NCI-H1417 (cell line): ENCODE measurements around the gene MGAT5.
A peak's percentile ranks its signal among the peaks of the same experiment; 100 is the strongest.
"Not testable (repeated sequence)": the region's sequence is repeated elsewhere in the genome, so short reads cannot be mapped to it uniquely, and the experiment has no call there.

Experiments used
- DNase-seq, 3 experiments: peaks; one replicate each; lab custom pipeline; 2025; lab: John Stamatoyannopoulos, UW

Gene MGAT5

DNA sequence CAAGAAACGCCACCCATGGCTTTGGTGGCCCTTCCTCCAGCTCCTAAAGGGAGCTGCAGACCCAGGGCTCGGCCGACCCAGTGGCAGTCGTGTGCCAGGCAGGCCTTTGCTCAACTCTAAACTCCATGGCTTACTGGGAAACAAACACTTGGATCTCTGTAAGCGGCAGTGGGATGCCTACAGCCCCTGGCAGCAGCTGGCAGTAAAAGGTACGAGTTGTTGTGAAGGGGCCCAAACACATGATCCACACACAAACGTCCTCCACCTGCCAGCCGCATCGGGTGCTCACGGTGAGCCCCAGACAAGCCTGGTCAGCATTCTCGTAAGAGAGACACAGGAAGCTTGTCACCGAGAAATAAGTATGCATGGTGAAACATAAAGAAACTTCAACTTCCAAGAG, 214.9 kb downstream of the MGAT5 start:
- DNase-seq, result no peak

DNA sequence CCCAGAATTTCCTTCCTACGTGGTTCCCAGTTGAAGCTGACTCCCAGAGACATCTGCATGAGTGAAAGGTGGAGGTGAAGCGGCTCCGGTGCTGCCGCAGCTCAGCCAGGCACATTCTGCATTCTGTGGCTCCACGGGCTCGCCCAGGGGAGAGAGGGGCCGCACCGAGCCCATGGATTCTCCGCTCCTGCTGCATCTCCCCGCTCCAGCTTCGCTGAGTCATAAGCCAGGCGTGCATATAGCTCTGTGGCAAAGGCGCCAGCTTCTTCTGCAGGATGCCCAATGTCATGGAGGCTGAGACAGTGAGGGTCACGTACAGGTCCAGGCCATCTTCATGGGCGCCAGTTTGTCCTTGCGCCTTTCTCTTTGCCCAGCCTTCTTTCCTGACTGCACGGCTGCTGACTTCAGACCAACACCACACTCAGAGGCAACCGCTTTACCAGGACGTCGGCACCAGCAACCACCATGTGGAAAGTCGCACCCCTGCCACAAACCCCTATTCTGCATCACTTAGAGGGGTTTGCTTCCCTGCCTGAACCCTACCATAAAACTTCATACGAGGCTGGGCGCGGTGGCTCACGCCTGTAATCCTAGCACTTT, 215.7 kb downstream of the MGAT5 start:
- DNase-seq, result no peak

DNA sequence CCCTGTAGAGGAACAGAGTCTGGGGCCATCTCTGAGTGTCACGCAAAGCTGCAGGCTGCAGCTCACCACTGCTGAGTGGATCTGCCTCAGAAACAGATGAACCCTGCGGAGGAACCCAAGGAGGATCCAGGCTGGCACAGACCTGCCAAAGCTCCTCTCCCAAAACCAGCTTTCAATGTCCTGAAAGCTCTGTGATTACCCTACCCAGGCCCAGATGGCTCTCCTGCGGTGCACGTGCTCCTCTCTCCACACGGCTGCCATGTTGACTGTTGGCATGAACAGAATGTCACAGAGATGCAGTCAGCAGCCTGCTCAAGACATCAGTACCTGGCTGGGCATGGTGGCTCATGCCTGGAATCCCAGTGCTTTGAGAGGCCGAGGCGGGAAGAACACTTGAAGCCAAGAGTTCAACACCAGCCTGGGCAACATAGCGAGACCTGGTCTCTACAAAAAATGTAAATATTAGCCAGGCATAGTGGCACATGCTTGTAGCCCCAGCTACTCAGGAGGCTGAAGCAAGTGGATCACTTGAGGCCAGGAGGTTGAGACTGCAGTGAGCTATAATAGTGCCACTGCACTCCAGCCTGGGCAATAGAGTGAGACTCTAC, 216.8 kb downstream of the MGAT5 start:
- no peak for DNase-seq

DNA sequence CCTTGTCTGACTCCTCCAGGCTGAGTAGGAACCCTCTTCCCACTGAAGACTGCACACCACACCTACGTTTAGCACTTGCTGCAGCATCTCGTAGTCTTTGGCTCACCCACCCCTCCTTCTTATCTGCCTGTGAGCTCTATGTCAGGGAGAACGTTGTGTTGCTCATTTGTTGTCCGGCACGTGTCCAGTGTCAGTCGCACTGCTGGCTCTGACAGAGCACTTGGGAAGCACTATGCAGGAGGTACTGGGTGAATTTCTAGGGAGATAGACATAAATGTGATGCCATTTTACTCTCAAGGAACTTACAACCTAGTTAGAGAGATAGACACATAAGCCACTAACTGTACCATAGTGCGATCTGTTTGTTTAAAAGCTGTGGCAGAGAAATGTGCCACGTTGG, 223.1 kb downstream of the MGAT5 start:
- not testable (repeated sequence) for DNase-seq

DNA sequence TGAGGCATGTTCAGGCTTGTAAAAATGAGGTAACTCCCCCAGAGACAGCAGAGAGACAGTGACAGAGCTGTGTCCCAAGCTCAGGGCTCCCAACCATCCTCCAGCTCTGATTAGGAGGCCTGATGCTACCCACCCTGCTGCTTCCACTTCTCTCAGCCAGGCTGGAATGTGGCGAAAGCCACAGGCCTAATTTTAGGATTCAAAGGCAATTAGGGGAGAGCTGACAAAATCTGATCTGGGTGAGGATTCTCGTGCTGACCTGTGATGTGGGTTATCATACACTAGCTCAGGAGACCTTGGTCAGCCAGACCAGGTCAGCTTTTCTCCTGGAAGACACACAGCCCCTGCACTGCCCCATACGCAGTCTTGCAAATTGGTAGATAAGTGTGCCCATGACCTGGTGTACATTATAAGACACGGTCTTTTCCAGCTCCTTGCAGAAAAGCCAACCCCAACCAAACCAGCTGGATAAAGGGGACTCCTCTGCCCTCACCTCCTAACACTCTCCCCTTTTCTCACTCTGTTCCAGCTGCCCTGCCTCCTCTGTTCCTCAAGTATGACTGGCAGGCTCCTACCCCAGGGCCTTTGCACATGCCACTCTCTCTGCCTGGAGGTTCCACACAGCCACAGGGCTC, 225.9 kb downstream of the MGAT5 start:
- DNase-seq, result no peak

DNA sequence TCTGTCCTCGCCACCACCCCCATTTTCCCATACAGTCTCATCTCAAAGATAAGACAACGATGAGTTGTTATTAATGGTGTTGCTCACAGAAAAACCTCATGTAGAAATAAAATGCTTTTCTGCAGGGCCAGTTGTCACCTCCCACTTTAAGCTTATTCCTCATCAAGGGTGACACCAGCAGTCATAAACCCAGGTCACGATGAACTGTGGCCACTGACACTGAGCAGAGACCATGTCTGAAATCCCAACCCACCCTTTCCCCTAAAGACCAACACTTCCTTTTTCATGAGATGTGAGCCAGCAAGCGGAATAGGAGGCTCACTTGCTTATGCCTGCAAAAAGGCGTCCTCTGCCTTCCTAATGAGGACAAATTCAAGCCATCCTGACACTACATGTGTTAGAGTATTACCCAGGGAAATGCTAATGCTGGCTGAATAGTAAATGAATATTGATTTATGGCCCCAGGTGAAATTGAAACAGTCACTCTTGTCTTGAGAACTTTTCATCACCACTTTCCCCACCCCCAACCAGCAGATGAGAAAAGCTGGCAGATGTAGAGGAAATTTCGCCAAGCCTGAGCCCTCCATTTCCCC, 228.4 kb downstream of the MGAT5 start:
- DNase-seq, result peak in 1 of 3 experiments; percentile 5

DNA sequence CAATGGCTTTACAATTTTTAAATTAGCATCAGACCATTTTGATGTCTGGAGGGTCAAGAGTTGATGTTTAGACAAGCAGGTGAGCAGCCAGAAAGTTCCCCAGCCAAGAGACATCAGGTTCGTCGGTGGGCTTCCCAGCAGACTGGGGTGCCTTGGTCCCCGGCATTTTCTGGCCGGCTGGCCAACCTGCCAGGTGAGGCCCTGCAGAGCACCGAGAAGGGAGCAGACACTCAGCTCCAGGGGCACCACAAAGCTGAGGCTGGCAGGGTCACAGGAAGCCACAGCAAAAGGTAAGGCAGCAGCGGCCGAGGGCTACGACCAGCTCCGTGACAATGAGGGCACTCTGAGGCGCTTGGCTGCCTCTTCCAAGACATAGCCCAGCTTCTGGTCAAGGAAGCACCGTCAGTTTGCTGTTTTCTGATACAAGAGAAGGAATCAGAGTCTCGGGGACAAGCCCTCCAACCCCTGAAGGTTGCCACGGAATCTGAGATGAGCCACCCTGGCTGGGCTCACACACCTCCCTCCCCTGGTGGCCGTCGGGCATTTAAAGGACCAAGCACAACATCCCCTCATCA, 229.0 kb downstream of the MGAT5 start:
- DNase-seq, result no peak

DNA sequence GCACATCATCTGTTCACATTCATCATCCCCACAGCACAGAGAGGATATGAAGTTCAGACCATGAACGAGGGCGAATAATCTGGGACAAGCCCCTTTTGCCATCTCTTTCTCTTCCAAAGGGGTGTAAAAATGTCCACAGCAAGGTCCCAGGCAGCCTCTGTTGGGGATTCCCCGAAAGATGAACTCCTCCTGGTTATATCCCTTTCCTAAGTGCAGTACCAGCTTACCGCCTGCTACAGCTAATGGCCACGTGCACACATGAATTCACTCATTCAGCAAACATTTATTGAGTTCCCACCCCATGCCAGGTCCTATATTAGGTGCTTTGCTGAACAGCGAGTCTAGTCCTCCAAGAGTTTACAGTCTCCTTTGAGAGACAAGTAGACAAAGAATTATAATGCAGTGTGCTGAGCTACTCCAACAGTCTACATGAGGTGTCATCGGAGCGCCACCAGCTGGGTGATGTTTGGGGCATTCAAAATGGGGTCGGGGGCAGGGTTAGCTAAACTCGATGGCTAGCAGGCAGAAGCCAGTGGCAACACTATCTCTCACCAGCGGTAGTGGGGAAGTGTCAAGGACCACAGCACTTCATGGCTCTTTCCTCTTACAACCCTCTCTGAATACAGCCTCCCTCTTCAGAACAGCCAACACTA, 236.0 kb downstream of the MGAT5 start:
- no peak for DNase-seq

DNA sequence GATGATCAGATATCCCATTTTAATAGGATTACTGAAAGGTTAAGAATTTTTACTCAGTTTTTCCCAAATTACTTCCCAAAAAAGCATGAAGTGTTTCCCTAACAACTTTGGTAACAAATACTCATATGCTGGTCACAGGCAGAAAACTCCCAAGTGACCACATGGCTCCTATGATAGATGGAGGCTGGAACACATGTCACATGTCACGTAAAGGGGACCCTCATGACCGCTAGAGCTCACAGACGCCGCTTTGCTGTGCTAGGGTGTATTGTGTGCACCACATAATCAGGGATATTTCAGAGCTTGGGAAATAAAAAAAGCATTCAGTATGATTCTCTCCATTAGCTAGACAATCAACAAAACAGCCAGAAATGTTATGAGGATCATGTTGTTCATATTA, 236.7 kb downstream of the MGAT5 start:
- no peak for DNase-seq

DNA sequence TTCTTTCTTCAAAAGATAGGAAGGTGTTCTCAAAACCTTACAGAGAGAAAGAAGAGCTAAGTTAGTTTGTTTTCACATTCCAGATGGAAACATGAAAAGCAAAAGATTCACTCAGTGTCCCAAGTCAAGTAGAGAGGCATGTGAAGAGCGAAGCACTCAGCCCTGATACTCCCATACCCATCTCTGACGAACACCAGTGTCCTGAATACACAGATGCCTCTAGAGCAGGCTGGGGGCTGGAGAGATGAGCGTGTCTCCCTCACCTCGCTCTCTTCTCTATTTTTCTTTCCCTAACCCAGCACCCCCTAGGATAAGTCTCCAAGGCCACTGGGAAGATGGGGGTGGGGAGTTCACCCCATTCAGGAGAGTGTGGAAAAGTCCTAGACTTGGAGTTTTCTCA, 237.2 kb downstream of the MGAT5 start:
- no peak for DNase-seq

DNA sequence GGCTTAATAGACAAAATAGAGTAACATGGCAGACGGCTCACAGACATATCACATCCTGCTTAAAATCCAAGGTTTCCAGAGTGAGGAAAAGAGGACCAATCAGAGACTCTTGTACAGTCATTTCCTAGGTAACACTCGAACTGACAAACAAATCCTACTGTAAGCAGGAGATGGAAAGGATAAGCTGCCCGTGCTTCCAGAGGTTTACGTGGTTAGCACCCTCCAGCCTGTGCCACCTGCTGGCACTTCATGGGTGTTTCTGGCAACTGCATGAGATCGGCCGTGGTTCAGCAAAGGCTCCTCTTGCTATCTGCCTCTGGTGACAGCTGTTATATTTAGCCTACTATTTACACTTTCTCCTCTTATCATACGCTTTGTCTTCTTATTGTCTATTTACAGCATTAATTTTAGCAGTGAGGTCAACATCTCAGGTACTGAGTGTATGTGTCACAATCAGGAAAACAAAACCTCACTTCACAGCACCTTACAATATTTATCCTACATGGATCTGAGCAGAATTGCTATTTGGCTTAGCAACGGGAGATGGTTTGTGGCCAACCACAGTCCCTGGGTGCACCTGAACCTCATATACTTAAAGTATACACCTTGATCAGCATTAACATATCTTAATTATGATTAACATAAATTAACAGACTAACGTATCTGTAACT, 238.0 kb downstream of the MGAT5 start:
- DNase-seq, result peak; percentile 61 to 91 (median 80)

DNA sequence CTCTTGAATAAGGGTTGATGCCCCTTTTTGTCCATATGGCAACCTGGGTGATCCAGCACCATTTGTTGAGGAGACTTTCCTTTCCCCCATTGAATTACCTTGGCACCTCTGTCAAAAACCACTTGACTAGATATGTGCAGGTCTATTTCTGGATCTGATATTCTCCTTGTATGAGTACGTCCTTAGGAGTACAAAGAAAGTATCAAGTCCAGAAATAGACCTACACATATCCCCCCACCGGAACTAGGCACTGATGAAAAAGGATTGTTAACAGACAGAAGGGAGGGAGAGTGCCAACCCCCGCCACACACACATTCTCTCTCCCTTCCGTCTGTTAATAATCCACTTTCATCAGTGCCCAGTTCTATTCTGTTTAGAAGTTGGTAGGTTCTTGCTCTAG, 239.9 kb downstream of the MGAT5 start:
- DNase-seq, result no peak

DNA sequence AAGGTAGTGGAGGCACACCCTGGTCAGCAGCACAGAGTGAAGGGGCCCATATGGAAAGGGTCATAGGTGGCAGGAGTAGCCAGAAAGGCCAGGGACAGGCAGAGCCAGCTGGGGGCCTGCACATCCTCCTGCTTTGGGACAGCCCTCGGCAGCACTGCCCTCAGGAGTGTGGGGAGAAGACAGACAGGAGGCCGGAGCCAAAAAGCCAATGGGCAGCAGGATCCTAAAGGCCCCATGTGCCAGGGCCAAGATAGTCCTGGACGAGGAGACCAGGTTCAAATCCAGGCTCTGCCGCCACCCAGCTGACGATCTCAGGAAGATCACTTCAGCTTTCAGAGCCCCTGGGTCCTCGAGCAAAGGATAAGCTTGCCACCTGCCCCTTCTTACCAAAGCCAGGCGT, 244.8 kb downstream of the MGAT5 start:
- no peak for DNase-seq

DNA sequence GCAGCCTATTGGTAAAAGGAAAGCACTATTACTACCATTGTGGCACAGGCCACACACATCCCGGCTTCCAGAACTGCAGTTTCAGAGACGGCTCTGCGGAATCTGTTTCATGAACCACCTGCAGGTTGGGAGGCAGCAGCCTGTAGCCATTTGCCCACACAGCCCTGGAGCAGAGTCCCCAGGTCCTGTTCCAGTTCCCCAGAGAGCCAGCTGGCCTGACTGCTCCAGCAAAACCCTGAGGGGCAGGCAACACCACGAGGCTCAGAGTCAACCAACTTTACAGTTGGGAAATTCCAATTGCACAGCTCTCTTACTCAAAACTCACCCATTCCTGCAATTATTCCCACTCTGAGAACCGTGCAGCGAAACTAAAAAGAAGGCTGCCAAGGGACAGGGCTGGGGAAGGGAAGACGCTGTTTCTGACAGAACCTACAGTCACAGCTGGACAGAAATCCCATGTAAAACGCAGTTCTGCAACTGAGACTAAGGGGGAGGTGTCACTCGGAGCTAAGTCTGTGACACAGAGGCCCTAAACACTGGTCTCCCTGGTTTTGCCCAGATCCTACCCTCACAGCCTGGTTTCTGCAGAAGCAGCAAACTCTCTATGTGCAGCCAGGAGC, 245.5 kb downstream of the MGAT5 start:
- DNase-seq, result no peak

DNA sequence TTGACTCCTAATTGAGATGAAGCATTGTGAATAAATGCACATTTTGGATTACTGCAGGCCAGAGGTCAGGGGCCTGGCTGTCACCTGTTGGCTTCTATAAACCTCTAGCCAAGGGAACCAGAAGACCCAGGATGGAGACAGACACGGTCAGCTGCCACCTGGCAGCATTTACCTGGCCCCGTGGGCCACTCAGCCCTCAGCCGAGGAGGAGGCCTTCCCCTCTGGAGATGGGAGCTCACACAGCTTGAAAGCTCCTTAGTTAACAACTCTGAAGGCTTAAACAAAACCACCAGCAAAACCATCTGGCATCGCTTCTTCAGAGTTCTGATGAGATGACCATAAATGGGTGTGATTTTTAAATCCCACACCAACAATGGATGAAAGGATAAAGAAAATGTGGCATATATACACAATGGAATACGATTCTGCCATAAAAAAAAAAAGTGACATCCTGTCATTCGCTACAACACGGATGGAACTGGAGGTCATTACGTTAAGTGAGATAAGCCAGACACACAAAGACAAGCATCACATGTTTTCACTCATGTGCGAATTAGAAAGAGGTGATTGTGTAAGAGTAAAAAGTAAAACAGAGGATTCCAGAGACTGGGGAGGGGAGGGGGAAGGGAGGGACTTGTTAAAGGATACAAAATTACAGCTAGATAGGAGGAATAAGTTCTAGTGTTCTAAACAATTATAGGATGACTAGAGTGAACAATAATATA, 246.5 kb downstream of the MGAT5 start:
- DNase-seq, result no peak

DNA sequence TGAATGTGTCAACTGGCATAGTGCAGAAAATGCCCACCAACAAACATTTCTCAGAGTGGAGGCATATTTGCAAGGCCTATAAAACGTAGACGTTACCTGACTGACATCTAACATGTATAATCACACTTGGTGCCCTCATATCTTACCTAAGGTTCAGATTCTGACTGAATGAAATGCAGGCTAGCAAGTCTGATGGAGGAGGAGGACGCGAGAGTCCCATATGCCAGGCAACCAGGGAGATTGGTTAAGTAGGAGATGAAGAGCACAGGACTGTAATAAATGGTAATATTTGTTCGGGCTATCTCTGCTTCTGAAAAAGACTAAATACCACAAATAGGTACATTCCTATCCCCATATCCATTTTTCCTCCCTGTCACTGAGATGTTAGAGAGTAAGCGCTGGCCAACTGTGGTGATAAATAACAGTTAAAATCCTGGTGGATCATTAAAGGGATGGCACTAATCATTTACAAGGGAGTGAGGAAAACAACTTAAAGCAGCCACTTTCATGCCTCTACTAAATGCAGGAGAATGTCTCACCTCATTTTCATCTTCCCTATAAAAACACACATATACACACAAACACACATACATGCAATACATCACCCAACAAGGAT, 247.7 kb downstream of the MGAT5 start:
- no peak for DNase-seq

DNA sequence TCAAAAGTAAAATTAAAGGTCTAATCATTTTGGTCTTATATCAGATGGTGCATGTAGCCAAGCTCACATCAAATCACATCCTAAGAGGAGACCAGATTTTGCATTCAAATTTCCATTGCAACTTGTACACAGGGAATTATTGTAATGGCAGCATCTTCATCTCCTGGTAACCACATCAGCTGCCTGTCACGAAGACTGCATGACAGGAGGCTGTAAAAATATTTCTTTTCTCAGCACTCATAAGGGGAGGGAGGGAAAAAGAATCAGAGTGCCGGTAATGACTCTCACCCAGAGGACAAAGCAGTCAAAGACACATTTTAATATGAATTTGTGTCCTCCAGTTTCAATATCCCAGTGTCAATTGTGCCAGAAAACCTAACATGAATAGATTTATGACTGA, 248.2 kb downstream of the MGAT5 start:
- DNase-seq, result peak in 1 of 3 experiments; percentile 8
